Measurements from ENCODE around the gene SEC24A. TPM values are rescaled to one million over a fixed set of nuclear protein-coding genes. Genes with fewer than 3 reads are reported as not detected.

Gene SEC24A
- total RNA-seq, 1 experiment from 2014 or later, result 30.4 TPM

- Histone ChIP-seq H3K27ac (ENCODE audit: insufficient read length, low read depth, low read length) (no peak overlapping the region), H3K27me3 (ENCODE audit: insufficient read depth, low read length) (no peaks in the 10 kb centered on the region), H3K9ac (ENCODE audit: extremely low read depth, insufficient read length, low read length) (no peak overlapping the region), H3K23ac (ENCODE audit: insufficient read length, low read depth, low read length) (no peak overlapping the region), H3K4me1 (ENCODE audit: insufficient read depth, low read length) (no peaks in the 10 kb centered on the region), H2BK15ac (ENCODE audit: low read depth, low read length) (no peak overlapping the region), H3K23me2 (ENCODE audit: insufficient read length, low read depth, low read length, poor library complexity, severe bottlenecking) (no peaks in the 10 kb centered on the region), H2AK5ac (ENCODE audit: insufficient read length, low read length) (no peak overlapping the region), H3K4ac (ENCODE audit: low read depth, low read length) (no peak overlapping the region), H3K18ac (ENCODE audit: insufficient read length, low read depth, low read length) (no peak overlapping the region), H4K5ac (ENCODE audit: insufficient read length, low read depth, low read length) (no peak overlapping the region), H3T11ph (ENCODE audit: low read length) (no peak overlapping the region), H3K14ac (ENCODE audit: insufficient read depth, low read length) (no peak overlapping the region), H3K79me1 (ENCODE audit: insufficient read depth, low read depth, low read length, poor library complexity, severe bottlenecking) (no peaks in the 10 kb centered on the region), H3K79me2 (ENCODE audit: insufficient read depth, low read length) (no peaks in the 10 kb centered on the region), H4K8ac (replicated peaks; ENCODE audit: insufficient read length, low read depth, low read length) (no peak overlapping the region), H4K91ac (ENCODE audit: insufficient read length, low read depth, low read length) (no peak overlapping the region), H2BK120ac (ENCODE audit: low read depth, low read length, poor library complexity, severe bottlenecking) (no peak overlapping the region), H2AFZ (ENCODE audit: low read length) (no peak overlapping the region), H4K20me1 (ENCODE audit: control insufficient read depth, insufficient read depth, insufficient read length) (no peaks in the 10 kb centered on the region), H2BK20ac (ENCODE audit: low read depth, low read length, poor library complexity, severe bottlenecking) (no peak overlapping the region), H3K9me3 (ENCODE audit: control insufficient read depth, low read depth, low read length) (no peaks in the 10 kb centered on the region), H3K56ac (ENCODE audit: insufficient read length, low read depth, low read length) (no peak overlapping the region), H3K4me2 (ENCODE audit: insufficient read depth, insufficient read length, low read length) (no peak overlapping the region), H2BK12ac (ENCODE audit: insufficient read length, low read depth, low read length) (no peak overlapping the region), H2BK5ac (ENCODE audit: insufficient read length, low read length) (no peak overlapping the region)
- no peak overlapping the region for H3K4me3 Mint-ChIP-seq
- DNase-seq, result no peak
- H3K27me3 Mint-ChIP-seq (ENCODE audit: low read depth), result no peaks in the 10 kb centered on the region
- H3K4me1 Mint-ChIP-seq, result no peaks in the 10 kb centered on the region
- WGBS (ENCODE audit: extremely low coverage, insufficient read length, low lambda C conversion rate), result no CpG with 5 or more reads among the region's 1 CpG
- no peak overlapping the region for H3K27ac Mint-ChIP-seq
- TF ChIP-seq, protein P1, sequence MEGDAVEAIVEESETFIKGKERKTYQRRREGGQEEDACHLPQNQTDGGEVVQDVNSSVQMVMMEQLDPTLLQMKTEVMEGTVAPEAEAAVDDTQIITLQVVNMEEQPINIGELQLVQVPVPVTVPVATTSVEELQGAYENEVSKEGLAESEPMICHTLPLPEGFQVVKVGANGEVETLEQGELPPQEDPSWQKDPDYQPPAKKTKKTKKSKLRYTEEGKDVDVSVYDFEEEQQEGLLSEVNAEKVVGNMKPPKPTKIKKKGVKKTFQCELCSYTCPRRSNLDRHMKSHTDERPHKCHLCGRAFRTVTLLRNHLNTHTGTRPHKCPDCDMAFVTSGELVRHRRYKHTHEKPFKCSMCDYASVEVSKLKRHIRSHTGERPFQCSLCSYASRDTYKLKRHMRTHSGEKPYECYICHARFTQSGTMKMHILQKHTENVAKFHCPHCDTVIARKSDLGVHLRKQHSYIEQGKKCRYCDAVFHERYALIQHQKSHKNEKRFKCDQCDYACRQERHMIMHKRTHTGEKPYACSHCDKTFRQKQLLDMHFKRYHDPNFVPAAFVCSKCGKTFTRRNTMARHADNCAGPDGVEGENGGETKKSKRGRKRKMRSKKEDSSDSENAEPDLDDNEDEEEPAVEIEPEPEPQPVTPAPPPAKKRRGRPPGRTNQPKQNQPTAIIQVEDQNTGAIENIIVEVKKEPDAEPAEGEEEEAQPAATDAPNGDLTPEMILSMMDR (conservative IDR thresholded peaks at IDR 0.05), result no peak
- H3K9me3 Mint-ChIP-seq, result no peaks in the 10 kb centered on the region
- H3K36me3 Mint-ChIP-seq (ENCODE audit: insufficient read depth in 1 of 3, low read depth in 3 of 3), result peaks cover 2 to 36% (median 21%) of the 10 kb centered on the region in 3 experiments; a peak in 6 of 7 replicates
Observed at GRCh38 chr5:134724872-134725271, 76.3 kb downstream of the SEC24A start.
